Measurements from ENCODE around the gene LDB3. TPM values are rescaled to one million over a fixed set of nuclear protein-coding genes. Genes with fewer than 3 reads are reported as not detected.

The LDB3 gene
- total and polyA plus RNA-seq, 10 donors: 0.14 to 1.2 (median 0.36) TPM; not detected in 2

GRCh38 chr10:86673827-86674581 lies 5.7 kb downstream of the LDB3 start:
- no peaks in the 10 kb centered on the region for H3K4me1 ChIP-seq
- H3K27me3 ChIP-seq (replicated peaks in 1 of 7): peaks cover 0 to 23% (median 0%) of the 10 kb centered on the region in 7 donors
- H3K36me3 ChIP-seq: no peaks in the 10 kb centered on the region
- 52 to 58% (median 56%) methylated on average over 9 to 11 of the region's 11 CpGs for WGBS, 5 donors
- no peaks in the 10 kb centered on the region for H3K9me3 ChIP-seq
- H3K27ac ChIP-seq: no peak overlapping the region
- intact Hi-C loops (cut with DNase I; ENCODE audit: low total_unique reads): no loop called here
- H3K4me3 ChIP-seq: no peak overlapping the region
- DNase-seq: no peak
- no peak for TF ChIP-seq POLR2AphosphoS5 (IDR thresholded peaks at IDR 0.05)
- TF ChIP-seq POLR2A (IDR thresholded peaks at IDR 0.05): no peak
- TF ChIP-seq, protein P1, sequence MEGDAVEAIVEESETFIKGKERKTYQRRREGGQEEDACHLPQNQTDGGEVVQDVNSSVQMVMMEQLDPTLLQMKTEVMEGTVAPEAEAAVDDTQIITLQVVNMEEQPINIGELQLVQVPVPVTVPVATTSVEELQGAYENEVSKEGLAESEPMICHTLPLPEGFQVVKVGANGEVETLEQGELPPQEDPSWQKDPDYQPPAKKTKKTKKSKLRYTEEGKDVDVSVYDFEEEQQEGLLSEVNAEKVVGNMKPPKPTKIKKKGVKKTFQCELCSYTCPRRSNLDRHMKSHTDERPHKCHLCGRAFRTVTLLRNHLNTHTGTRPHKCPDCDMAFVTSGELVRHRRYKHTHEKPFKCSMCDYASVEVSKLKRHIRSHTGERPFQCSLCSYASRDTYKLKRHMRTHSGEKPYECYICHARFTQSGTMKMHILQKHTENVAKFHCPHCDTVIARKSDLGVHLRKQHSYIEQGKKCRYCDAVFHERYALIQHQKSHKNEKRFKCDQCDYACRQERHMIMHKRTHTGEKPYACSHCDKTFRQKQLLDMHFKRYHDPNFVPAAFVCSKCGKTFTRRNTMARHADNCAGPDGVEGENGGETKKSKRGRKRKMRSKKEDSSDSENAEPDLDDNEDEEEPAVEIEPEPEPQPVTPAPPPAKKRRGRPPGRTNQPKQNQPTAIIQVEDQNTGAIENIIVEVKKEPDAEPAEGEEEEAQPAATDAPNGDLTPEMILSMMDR (IDR thresholded peaks at IDR 0.05 in 8 of 11, conservative IDR thresholded peaks at IDR 0.05 in 3 of 11): no peak

DNA sequence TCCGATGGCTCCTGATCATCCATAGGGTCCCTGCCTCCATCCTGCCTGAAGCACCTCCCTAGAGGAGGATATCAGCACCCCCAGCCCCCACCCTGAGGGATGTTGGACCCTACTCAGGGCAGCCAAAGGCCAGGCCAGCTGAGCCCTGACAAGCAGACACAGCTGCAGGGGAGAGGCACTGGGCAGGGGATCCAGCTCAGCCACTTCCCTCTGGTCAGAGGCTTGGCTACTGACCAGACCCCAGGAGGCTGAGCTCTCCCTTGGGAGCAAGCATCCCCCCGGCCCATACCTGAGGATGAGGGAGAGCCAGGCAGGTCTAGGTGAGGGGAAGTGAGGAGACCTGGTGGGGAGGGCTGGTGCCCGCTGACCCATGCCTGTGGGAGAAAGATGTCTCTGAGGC lies 6.6 kb downstream of the LDB3 start:
- DNase-seq: no peak

GRCh38 chr10:86677374-86677773 lies 9.1 kb downstream of the LDB3 start:
- WGBS, 5 donors: 60 to 83% (median 78%) methylated on average over 2 to 6 of the region's 6 CpGs
- no peak for TF ChIP-seq POLR2A (IDR thresholded peaks at IDR 0.05)
- TF ChIP-seq, protein P1 (IDR thresholded peaks at IDR 0.05 in 8 of 11, conservative IDR thresholded peaks at IDR 0.05 in 3 of 11): no peak
- TF ChIP-seq POLR2AphosphoS5 (IDR thresholded peaks at IDR 0.05): no peak
- H3K27ac ChIP-seq: no peak overlapping the region

More for the DNA sequence above, 6.6 kb downstream of the LDB3 start:
- TF ChIP-seq POLR2A (IDR thresholded peaks at IDR 0.05) (no peak), POLR2AphosphoS5 (IDR thresholded peaks at IDR 0.05) (no peak)
- TF ChIP-seq, protein P1 (IDR thresholded peaks at IDR 0.05 in 8 of 11, conservative IDR thresholded peaks at IDR 0.05 in 3 of 11): no peak
- Histone ChIP-seq H3K4me3 (no peak overlapping the region), H3K9me3 (no peaks in the 10 kb centered on the region), H3K4me1 (no peaks in the 10 kb centered on the region), H3K27me3 (replicated peaks in 1 of 7) (peaks cover 0 to 23% (median 0%) of the 10 kb centered on the region in 7 donors), H3K36me3 (no peaks in the 10 kb centered on the region), H3K27ac (no peak overlapping the region)
- intact Hi-C loops (cut with DNase I; ENCODE audit: low total_unique reads): no loop called here
- WGBS, 5 donors: 82 to 94% (median 89%) methylated on average over 3 of the region's 3 CpGs

DNA sequence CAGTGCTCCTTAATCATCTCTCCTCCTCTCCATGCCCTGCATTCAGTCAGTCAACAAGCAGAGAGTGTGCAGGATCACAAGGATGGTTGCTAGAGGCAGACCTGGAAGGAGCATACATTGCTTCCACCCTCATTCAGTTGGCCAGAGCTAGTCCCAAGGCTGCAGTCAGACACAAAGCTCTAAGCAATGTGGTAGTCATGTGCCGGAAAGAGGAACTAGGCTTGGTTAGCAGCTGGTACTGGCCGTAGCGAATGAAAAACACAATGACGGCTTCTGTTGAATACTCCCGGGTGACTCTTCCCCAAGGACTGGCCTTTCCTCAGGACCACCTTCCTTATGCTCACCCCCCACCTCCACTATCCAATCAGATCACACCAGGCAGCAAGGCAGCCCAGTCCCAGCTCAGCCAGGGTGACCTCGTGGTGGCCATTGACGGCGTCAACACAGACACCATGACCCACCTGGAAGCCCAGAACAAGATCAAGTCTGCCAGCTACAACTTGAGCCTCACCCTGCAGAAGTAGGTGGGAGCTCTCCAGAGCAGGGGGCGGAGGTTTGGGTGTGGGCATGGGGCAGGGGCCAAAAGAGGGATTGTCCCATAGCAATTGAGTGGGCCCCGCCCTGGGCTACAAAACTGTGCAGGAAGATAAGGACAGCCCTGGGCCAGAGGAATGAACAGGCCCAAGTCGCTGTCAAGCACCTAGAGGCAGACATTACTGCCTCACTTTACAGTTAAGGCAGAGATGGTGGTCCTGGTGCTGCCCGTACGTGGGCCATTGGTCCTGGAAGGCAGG lies 10.9 kb downstream of the LDB3 start:
- no peaks in the 10 kb centered on the region for H3K36me3 ChIP-seq
- DNase-seq: no peak
- no peaks in the 10 kb centered on the region for H3K9me3 ChIP-seq
- TF ChIP-seq, protein P1 (IDR thresholded peaks at IDR 0.05 in 8 of 11, conservative IDR thresholded peaks at IDR 0.05 in 3 of 11): no peak
- TF ChIP-seq POLR2A (IDR thresholded peaks at IDR 0.05) (no peak), POLR2AphosphoS5 (IDR thresholded peaks at IDR 0.05) (no peak)
- no peak overlapping the region for H3K4me3 ChIP-seq
- H3K4me1 ChIP-seq: no peaks in the 10 kb centered on the region
- peaks cover 0 to 40% (median 0%) of the 10 kb centered on the region in 7 donors for H3K27me3 ChIP-seq (replicated peaks in 1 of 7)
- H3K27ac ChIP-seq: no peak overlapping the region
- WGBS, 5 donors: 59 to 77% (median 71%) methylated on average over 10 to 13 of the region's 13 CpGs
- intact Hi-C loops (cut with DNase I; ENCODE audit: low total_unique reads): no loop called here

More at GRCh38 chr10:86677374-86677773, 9.1 kb downstream of the LDB3 start:
- no peaks in the 10 kb centered on the region for H3K36me3 ChIP-seq
- intact Hi-C loops (cut with DNase I; ENCODE audit: low total_unique reads): no loop called here
- no peaks in the 10 kb centered on the region for H3K4me1 ChIP-seq
- no peaks in the 10 kb centered on the region for H3K9me3 ChIP-seq
- H3K4me3 ChIP-seq: no peak overlapping the region
- peaks cover 0 to 31% (median 0%) of the 10 kb centered on the region in 7 donors for H3K27me3 ChIP-seq (replicated peaks in 1 of 7)
- no peak for DNase-seq

All from spleen (tissue), 11 donors.